ENCODE data around the gene PRRG1.
"Not testable (repeated sequence)": the region's sequence is repeated elsewhere in the genome, so short reads cannot be mapped to it uniquely, and the experiment has no call there.

The PRRG1 gene

GRCh38 chrX:37485429-37485828 is 136.3 kb downstream of the PRRG1 start:
- no peak for TF ChIP-seq POLR2A (IDR thresholded peaks at IDR 0.05; ENCODE audit: low read depth, low read length)
- no peak for TF ChIP-seq TAF1 (IDR thresholded peaks at IDR 0.05; ENCODE audit: low read depth, low read length)
- TF ChIP-seq PAX5 (IDR thresholded peaks at IDR 0.05; ENCODE audit: insufficient read depth, low read length, severe bottlenecking): no peak
- TF ChIP-seq POLR2AphosphoS5 (IDR thresholded peaks at IDR 0.05; ENCODE audit: low read depth, low read length): no peak
- TF ChIP-seq POU2F2 (IDR thresholded peaks at IDR 0.05; ENCODE audit: low read depth, low read length): no peak
- TF ChIP-seq SPI1 (IDR thresholded peaks at IDR 0.05; ENCODE audit: low read depth, low read length): no peak
- no peak for FAIRE-seq
- no peak for DNase-seq (ENCODE audit: insufficient read length, low spot score)

GRCh38 chrX:37487271-37487670 is 138.1 kb downstream of the PRRG1 start:
- FAIRE-seq: no peak
- DNase-seq (ENCODE audit: insufficient read length, low spot score): no peak
- TF ChIP-seq TAF1 (IDR thresholded peaks at IDR 0.05; ENCODE audit: low read depth, low read length) (no peak), SPI1 (IDR thresholded peaks at IDR 0.05; ENCODE audit: low read depth, low read length) (no peak), POU2F2 (IDR thresholded peaks at IDR 0.05; ENCODE audit: low read depth, low read length) (no peak), POLR2AphosphoS5 (IDR thresholded peaks at IDR 0.05; ENCODE audit: low read depth, low read length) (no peak), POLR2A (IDR thresholded peaks at IDR 0.05; ENCODE audit: low read depth, low read length) (no peak), PAX5 (IDR thresholded peaks at IDR 0.05; ENCODE audit: insufficient read depth, low read length, severe bottlenecking) (no peak)

- TF ChIP-seq PAX5 (IDR thresholded peaks at IDR 0.05; ENCODE audit: insufficient read depth, low read length, severe bottlenecking) (no peak), POLR2AphosphoS5 (IDR thresholded peaks at IDR 0.05; ENCODE audit: low read depth, low read length) (no peak), POU2F2 (IDR thresholded peaks at IDR 0.05; ENCODE audit: low read depth, low read length) (no peak), TAF1 (IDR thresholded peaks at IDR 0.05; ENCODE audit: low read depth, low read length) (no peak), SPI1 (IDR thresholded peaks at IDR 0.05; ENCODE audit: low read depth, low read length) (no peak), POLR2A (IDR thresholded peaks at IDR 0.05; ENCODE audit: low read depth, low read length) (no peak)
- DNase-seq (ENCODE audit: insufficient read length, low spot score) (no peak), FAIRE-seq (no peak)
Observed at GRCh38 chrX:37488323-37488722, 139.2 kb downstream of the PRRG1 start.

- no peak for TF ChIP-seq POU2F2 (IDR thresholded peaks at IDR 0.05; ENCODE audit: low read depth, low read length)
- no peak for TF ChIP-seq SPI1 (IDR thresholded peaks at IDR 0.05; ENCODE audit: low read depth, low read length)
- no peak for TF ChIP-seq TAF1 (IDR thresholded peaks at IDR 0.05; ENCODE audit: low read depth, low read length)
- TF ChIP-seq PAX5 (IDR thresholded peaks at IDR 0.05; ENCODE audit: insufficient read depth, low read length, severe bottlenecking): no peak
- TF ChIP-seq POLR2A (IDR thresholded peaks at IDR 0.05; ENCODE audit: low read depth, low read length): no peak
- TF ChIP-seq POLR2AphosphoS5 (IDR thresholded peaks at IDR 0.05; ENCODE audit: low read depth, low read length): no peak
- DNase-seq (ENCODE audit: insufficient read length, low spot score) (no peak), FAIRE-seq (no peak)
Observed at GRCh38 chrX:37491686-37492085, 142.5 kb downstream of the PRRG1 start.

- peak; percentile 84 for FAIRE-seq
- DNase-seq (ENCODE audit: insufficient read length, low spot score): not testable (repeated sequence)
Observed at GRCh38 chrX:37495760-37496159, 146.6 kb downstream of the PRRG1 start.

- not testable (repeated sequence) for DNase-seq (ENCODE audit: insufficient read length, low spot score); FAIRE-seq
Observed at GRCh38 chrX:37497126-37497525, 148.0 kb downstream of the PRRG1 start.

- DNase-seq (ENCODE audit: insufficient read length, low spot score); FAIRE-seq: not testable (repeated sequence)
Observed at GRCh38 chrX:37498323-37498722, 149.2 kb downstream of the PRRG1 start.

GRCh38 chrX:37499649-37500048 is 150.5 kb downstream of the PRRG1 start:
- FAIRE-seq; DNase-seq (ENCODE audit: insufficient read length, low spot score): not testable (repeated sequence)

GRCh38 chrX:37504991-37505390 is 155.8 kb downstream of the PRRG1 start:
- no peak for FAIRE-seq
- TF ChIP-seq TAF1 (IDR thresholded peaks at IDR 0.05; ENCODE audit: low read depth, low read length) (no peak), POLR2AphosphoS5 (IDR thresholded peaks at IDR 0.05; ENCODE audit: low read depth, low read length) (no peak), POLR2A (IDR thresholded peaks at IDR 0.05; ENCODE audit: low read depth, low read length) (no peak), POU2F2 (IDR thresholded peaks at IDR 0.05; ENCODE audit: low read depth, low read length) (no peak), SPI1 (IDR thresholded peaks at IDR 0.05; ENCODE audit: low read depth, low read length) (no peak), PAX5 (IDR thresholded peaks at IDR 0.05; ENCODE audit: insufficient read depth, low read length, severe bottlenecking) (no peak)
- no peak for DNase-seq (ENCODE audit: insufficient read length, low spot score)
